ENCODE data around the gene CPNE4.
"Not testable (repeated sequence)": the region's sequence is repeated elsewhere in the genome, so short reads cannot be mapped to it uniquely, and the experiment has no call there.

The CPNE4 gene

DNA sequence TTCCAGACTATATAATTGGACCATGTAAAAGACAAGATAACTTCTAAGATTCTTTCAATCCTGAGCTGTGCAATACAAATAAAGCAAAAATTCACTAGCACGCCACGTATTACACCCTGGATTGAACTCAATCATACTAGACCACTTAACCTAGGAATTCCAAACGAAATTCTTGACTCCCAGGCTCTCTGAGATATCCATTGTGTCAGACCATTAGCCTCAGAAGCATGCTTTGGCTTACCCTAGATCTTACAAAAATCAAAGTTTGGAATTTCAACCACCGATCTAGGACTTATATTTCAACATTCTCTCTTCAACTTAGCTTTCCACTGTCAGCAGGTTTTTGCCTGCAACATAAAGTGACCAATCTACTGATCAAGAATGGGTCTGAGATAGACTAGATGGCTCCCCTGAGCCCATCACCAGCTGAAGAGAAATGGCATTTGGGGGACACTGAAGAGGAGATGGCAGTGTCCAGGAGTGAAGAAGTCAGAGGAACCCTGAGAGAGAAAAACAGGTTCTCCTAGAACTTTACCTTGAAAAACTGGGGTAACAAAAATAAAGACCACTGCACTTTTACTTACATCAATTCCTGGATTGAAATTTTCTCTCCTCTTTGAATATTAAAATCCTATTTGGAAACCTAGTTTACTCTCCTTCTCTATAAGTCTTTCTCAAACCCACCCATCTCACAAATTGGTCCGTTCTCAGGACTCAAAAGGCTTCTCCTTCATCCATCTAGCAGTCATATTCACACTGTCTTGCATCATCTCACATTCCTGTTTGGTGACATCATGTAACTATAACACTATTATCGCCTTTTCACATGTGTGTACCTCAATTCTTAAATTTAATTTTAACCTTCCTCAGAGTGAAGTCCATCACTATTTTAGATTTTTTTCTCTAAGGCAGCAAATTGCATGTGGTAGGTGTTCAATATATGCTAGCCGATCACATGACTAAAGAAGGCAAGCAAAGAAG lies 18.5 kb downstream of the CPNE4 start:
- DNase-seq, result no peak

DNA sequence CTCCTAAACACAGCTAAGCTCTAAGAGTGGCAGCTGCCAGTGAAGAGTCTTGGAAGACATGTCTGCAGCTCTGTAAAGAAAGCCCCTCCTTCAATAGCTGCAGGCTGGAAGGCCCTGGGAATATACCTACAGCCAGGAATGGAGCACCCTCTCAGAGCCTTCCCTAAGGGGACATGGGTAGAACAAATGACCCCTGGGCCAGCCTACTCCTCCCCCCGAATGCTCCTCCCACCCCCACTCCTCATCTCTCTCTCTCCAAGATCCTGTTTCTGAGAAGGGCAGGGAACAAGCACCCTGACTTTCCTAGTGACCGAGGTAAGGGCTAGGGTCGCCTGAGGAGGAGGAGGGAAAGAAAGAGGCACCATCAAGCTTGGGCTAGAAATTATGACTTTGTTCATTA lies 20.7 kb downstream of the CPNE4 start:
- no peak for DNase-seq

DNA sequence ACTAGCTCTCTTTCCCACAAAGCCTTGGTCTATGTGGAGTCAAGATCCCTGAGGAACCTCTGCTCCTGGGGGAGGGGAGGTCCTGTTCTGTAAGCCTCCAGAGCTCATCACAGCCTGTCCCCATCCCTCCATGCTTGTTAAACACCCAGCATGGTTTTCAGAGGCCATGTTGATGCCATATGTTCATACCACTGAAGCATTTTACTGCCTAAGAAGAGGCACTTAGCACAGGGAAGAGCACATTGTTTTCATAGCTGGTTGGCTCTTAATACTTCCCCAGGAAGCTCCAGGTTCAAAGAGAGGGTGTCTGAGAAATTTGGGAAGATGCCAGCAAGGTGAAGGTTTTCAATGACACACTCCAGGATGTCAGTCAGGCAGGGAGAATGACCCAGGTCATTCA lies 25.6 kb downstream of the CPNE4 start:
- no peak for DNase-seq

DNA sequence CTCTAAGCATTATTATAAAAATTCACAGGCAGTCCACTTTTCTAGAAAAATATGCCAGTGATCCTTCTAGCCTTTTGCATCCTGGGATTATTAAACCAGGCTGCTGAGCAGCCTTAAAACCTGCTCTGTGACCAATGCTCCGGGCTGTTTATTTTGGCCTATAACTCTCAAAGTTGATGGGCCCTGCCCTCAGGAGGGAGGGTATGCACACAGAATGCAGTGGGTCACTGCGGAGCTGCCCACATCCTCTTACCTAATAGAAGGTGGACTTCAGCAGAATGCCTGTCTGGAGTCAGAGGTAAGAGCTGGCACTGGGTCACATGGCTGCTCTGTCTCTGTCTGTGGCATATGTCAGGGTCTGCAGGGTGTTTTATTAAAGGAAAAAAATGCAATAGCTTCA lies 26.0 kb downstream of the CPNE4 start:
- DNase-seq, result no peak

DNA sequence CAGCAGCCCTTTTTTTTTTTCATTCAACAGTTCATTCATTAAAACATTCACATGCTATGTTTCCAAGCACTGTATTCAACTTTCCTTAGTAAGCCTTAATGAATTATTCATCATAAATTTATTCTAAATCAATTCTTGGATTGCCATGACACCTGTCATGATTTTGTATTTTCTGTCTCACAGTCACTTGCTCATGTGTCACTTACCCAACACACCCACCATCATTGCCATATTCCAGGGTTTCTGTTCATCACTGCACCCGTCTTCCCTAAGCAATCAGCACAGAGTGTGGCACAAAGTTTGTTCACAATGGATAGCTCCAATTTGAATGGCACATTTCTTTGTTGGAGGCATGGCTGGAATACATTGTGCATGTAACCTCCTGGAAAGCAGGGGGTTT lies 27.2 kb downstream of the CPNE4 start:
- DNase-seq, result no peak

GRCh38 chr3:132006605-132007204 lies 28.1 kb downstream of the CPNE4 start:
- DNase-seq, result no peak

DNA sequence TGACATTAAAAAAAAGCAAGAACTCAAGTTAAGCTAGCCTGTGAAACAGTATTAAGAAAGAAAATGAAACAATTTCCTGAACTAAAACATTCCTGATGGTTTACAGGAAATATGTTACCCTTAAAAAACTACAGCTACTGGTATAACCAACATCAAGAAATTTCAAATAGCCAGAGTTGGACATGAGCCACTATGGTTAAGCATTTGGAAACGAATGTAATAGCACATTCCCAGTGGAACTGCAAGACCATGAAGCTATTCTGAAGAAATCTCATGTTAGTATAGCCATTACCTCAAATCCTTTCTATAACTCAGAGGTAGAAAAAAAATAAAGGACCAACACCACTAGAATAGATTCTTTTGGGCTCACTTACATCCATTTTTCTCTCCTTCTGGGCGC lies 30.2 kb downstream of the CPNE4 start:
- DNase-seq, result no peak

- no peak for DNase-seq
Measured at GRCh38 chr3:132003685-132004084, 31.1 kb downstream of the CPNE4 start.

DNA sequence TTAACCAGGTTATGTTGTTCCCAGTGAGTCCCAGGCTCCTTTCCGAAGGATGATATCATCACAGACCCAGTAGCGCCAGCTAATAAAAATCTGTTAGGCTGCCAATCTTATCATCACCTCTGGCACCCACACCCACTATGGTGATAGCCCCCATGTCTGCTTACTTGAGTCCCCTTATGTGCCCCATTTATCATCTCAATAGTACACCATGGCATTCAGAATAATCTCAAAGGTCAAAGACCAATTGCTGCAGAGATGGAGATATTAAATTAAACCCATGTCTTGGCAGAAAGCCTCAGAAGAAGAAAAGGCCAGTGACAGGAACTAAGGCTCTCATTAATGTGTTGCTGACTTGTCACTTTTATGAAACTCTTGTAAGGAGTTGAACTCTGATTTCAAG lies 32.8 kb downstream of the CPNE4 start:
- no peak for DNase-seq

GRCh38 chr3:132001036-132001435 lies 33.8 kb downstream of the CPNE4 start:
- no peak for DNase-seq

DNA sequence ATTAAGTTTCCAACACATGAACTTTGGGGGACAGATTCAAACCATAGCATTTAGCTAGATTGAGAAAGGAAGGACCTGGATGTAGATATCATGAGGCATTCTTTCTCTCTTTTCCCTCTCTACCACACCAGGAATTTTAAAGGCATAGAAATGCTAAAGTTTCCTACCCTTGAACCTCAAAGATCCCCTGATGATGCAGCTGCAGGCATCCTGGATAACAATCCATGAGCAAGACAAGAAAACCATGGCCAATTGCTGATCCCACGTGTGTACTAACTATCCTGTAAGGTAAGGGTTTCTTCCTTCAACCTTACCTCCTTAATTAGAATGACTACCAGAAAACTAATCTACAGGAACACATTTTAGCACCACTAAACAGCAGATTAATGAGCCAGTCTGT lies 36.8 kb downstream of the CPNE4 start:
- DNase-seq, result no peak

GRCh38 chr3:131995891-131996290 lies 38.9 kb downstream of the CPNE4 start:
- DNase-seq, result no peak

GRCh38 chr3:131989318-131989717 lies 45.5 kb downstream of the CPNE4 start:
- DNase-seq, result no peak

GRCh38 chr3:131988209-131988608 lies 46.6 kb downstream of the CPNE4 start:
- no peak for DNase-seq

GRCh38 chr3:131983689-131984088 lies 51.1 kb downstream of the CPNE4 start:
- DNase-seq, result no peak

GRCh38 chr3:131981323-131981722 lies 53.5 kb downstream of the CPNE4 start:
- no peak for DNase-seq

DNA sequence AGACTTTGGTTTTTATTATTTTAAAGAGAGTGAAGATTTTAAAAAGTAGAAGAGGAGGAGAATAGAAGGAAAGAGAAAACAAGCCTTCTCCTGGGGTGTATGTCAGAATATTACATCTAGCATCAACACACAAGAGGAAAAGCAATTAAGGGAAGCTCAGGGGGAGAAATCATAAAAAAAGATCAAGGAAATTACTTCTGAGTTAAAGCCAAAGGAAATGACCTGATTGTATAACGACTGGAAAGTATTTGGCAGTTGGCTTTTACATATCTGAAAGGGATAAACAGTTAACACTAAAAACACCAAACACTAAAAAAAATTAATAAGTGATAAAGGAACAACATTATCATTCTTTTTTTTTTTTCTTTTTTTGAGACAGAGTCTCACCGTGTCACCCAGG lies 58.4 kb downstream of the CPNE4 start:
- DNase-seq, result no peak

GRCh38 chr3:131975047-131975446 lies 59.8 kb downstream of the CPNE4 start:
- DNase-seq, result no peak

DNA sequence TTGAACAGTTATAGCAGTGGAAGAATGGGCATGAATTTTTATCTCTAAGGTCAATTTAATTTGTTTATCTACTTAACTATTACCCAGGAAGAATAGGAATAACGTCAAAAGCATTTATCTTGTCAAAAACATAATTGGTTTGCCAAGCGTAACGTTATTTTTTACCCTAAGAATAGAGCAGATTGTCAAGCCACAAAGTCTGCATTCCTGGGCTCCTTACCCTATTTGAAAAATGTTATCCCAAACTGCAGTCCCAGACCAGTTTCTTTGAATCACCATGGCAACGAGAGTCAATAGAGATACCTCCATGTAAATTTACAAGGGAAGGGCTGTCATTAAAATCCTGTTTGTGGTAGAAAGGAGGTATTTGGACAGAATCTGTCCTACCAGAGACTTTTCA lies 61.1 kb downstream of the CPNE4 start:
- no peak for DNase-seq

GRCh38 chr3:131972550-131972949 lies 62.3 kb downstream of the CPNE4 start:
- no peak for DNase-seq

DNA sequence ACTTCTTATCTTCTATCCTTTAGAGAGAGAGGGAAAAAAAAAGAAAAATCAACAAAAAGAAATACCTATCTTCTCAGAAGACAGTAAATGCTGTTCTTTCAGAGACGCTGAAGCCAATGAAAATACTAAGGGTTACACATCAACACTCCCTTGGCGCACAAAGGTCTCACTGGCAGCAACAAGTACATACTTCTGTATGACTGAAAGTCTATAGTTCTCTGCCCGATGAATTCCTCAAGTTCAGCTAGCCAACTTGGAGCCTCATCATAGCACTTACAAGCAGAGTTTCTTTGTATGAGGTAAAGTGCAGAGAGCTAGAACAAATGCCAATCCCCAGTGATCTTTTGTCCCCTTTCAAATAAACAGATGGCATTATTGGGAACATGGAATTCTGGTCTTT lies 62.7 kb downstream of the CPNE4 start:
- DNase-seq, result no peak

DNA sequence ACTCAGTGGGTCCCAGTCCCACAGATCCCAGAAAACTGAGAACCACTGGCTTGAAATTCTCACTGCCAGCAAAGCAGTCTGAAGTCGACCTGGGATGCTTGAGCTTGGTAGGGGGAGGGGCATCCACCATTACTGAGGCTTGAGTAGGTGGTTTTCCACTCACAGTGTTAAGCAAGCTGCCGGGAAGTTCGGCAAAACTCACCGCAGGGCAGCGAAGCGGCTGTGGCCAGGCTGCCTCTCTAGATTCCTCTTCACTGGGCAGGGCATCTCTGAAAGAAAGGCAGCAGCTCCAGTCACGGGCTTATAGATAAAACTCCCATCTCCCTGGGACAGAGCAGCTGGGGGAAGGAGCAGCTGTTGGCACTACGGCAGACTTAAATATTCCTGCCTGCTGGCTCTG lies 71.4 kb downstream of the CPNE4 start:
- not testable (repeated sequence) for DNase-seq

- no peak for DNase-seq
Measured at GRCh38 chr3:131962982-131963381, 71.8 kb downstream of the CPNE4 start.

DNA sequence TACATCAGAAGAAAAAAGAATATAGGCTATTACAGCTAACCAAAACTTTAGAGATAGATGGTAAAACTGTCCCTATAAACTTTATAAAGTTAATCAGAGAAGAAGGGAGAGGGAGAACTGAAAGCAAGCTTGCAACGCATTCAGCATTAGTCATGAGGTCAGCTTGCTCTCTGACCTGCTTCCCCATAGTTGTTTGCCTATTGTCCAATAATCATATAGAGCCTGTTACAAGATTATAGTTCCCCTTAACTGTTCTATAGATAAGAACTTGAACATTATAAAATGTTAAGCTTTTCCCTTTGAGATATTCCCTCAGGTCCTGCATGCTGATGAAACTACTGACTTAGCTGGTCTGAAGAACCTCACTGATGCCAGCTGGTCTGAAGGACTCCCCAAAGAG lies 74.5 kb downstream of the CPNE4 start:
- DNase-seq, result no peak

DNA sequence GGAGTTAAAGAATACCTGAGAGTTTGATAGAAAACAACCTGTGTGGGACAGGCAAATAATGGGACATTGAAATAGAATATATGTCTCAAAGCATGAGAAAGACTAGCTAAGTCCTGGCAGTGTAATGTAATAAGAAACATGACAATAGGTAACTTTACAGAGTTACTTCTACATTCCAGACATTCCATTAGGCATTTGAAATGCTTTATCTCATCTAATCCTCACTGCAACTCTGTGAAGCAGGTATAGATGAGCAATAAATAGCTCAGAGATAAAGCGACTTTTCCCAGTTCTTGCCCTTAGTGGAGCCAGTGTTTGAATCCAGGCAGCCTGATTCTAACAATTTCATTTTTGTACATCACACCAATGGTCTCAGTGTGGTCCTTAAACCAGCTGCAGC lies 76.8 kb downstream of the CPNE4 start:
- no peak for DNase-seq
